Left lobe of liver (tissue), 2 donors: Measurements from ENCODE around the gene LINGO3. TPM values are rescaled to one million over a fixed set of nuclear protein-coding genes. Genes with fewer than 3 reads are reported as not detected.
"Not testable (repeated sequence)": the region's sequence is repeated elsewhere in the genome, so short reads cannot be mapped to it uniquely, and the experiment has no call there.

Experiments
- ATAC-seq: fragments of 200-7000 bp; cut with Tn5 transposase; one replicate; pipeline ENCODE4 v1.9.1; 2020; ENCODE audit warnings: mild to moderate bottlenecking, moderate library complexity
- DNase-seq: peaks from one replicate; pipeline ENCODE4 v3.0.0-alpha.2; 2020; ENCODE audit warnings: low spot score
- total RNA-seq: library from RNA; stranded (reverse); gene quantifications from one replicate; pipeline ENCODE4 v1.2.1, GENCODE V29; 2021
- donor health status: DM: no; HTN: no; CAD: no; lungs with moderate emphysema.
- donor health status: DM: no; HTN: yes; CAD: no.

The LINGO3 gene, protein sequence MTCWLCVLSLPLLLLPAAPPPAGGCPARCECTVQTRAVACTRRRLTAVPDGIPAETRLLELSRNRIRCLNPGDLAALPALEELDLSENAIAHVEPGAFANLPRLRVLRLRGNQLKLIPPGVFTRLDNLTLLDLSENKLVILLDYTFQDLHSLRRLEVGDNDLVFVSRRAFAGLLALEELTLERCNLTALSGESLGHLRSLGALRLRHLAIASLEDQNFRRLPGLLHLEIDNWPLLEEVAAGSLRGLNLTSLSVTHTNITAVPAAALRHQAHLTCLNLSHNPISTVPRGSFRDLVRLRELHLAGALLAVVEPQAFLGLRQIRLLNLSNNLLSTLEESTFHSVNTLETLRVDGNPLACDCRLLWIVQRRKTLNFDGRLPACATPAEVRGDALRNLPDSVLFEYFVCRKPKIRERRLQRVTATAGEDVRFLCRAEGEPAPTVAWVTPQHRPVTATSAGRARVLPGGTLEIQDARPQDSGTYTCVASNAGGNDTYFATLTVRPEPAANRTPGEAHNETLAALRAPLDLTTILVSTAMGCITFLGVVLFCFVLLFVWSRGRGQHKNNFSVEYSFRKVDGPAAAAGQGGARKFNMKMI
- total RNA-seq, result not detected

DNA sequence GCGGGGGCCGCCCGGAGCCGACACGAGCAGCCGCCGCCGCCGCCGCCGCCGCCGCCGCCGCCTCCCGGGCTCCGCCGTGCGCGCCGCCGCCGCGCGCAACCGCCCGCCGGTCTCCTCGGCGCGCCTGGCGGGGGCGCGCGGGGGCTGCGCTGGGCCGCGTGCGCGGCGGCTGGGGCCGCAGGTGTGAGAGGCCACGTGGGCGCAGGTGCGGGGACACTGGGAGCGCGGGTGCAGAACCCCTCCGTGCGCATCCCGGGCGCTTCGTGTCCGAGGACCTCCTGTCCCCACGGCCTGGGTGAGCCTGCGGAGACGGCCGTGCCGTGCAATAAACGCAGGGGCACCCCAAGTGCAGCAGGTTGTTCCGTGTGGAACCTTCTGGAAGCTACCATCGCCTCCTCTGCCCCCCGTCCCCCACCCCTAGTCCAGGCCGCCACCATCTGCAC lies at the start of gene LINGO3:
Gene LINGO3, minus strand, starts transcription at position 41 of the 443 bp plus-strand sequence. CDS start 16,378 bp downstream, outside the sequence.
- peak; percentile 12 for ATAC-seq
- no peak for DNase-seq

DNA sequence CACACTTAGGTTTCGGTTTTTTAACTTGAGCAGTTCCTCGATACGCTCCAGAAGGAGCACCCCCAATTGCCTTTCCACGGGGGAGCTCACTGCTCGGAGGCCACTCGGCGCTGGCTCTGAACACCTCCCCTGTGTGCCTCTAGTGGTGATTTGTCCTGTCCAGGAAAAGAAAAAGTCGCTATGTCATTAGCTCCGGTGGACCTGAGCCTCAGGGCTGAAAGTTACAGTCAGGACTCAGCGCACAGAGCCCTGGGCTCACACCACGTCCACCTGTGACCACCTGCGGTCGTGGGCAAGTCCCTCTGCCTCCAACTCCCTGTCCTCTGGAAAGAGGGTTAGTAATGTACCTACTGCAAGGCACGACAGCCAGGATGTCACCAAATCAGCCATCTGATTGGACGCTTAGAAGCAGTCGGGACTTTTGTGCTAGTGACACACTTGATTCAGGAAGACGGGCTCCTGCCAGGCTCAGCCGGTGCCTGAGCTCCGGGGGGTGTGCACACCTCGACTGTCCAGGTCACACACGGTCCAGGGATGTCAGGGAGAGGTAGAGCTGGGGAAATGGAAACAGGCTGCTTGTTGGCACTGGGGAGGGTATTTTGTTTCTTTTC lies 48.2 kb upstream of the LINGO3 start:
- ATAC-seq, result peak; percentile 14
- DNase-seq, result no peak

DNA sequence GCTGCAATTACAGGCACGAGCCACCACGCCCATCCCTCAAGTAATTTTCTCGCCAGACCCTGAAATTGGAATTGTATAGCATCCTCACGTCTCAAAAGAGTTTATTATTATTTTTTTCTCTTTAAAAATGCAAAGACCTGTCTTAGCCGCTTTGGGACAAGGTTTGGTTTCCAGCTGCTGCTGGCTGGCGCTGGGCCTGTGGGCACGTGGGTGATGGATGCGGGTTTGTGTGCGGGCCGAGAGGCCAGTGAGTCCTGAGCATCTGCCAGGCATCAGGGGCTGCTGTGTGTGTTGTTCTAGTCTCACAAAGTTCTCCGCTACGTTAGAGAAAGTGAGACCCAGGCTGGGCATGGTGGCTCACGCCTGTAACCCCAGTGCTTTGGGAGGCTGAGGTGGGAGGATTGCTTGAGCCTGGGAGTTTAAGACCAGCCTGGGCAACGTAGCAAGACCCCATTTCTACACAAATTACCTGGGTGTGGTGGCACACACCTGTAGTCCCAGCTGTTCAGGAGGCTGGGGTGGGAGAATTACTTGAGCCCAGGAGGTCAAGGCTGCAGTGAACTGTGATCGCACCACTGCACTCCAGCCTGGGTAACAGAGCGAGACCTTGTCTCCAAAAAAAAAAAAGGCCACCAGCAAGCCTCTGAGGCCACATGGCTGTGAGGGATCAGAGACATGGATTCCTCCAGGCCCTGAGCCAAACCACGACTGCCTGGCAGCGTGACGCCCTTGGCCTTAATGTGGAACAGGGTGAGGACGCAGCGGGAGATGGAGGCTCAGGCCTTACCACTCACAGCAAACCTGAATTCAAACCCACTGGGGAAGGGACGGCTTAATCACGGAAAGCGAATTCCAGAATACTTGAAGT lies 47.4 kb upstream of the LINGO3 start:
- DNase-seq (no peak), ATAC-seq (no peak)

DNA sequence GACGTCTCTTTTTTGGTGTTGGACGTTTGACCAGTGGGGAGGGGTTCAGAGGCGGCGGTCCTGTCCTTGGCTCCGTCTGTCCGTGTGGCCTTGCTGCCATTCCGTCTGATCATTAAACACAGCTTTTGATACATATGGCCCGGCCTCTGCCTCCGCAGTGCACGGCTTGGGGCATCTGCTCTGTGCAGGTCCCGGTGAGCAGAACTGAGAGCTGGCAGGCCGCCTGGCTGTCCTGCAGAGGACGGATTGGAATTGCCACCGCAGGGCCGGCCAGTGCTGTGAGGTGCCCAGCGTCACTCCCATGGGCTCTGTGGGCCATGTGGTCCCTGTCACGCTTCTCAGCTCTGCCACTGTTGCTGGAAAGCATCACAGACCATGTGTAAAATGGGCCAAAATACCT lies 46.7 kb upstream of the LINGO3 start:
- no peak for ATAC-seq

DNA sequence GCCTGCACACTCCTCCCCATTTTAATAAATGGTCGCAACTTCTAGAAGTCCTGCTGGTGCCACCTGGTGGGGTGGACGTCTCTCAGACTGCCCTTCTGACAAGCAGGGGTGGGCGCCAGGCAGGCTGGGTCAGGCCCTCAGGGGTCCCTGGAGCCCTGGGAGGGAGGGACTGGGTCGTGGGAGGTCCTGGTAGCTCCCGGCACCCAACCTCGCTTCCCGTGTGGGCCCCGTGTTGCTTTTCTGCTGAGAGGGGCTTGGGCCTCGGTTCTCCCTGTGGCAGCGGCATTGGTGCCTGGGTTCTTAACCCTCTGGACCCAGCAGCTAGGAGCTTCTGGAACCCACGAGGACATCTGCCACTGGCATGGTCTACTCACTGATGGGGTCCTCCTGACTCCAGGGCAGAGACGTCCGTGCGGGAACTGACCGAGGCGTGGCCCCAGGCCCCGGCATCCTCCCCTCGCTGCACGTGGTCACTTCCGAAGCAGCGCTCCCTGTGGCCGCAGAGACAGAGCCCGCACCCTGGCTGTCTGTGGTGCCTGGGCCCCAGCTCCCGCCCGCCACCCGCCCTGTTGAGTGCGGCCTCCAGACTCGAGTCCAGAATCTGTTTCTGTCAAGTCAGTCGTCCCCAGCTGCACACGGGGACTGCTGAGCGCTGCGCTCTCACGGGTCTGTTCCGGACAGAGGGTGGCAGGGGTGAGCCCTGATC lies 46.1 kb upstream of the LINGO3 start:
- DNase-seq, result no peak
- ATAC-seq, result no peak

More for the DNA sequence above, 46.7 kb upstream of the LINGO3 start:
- DNase-seq, result no peak

DNA sequence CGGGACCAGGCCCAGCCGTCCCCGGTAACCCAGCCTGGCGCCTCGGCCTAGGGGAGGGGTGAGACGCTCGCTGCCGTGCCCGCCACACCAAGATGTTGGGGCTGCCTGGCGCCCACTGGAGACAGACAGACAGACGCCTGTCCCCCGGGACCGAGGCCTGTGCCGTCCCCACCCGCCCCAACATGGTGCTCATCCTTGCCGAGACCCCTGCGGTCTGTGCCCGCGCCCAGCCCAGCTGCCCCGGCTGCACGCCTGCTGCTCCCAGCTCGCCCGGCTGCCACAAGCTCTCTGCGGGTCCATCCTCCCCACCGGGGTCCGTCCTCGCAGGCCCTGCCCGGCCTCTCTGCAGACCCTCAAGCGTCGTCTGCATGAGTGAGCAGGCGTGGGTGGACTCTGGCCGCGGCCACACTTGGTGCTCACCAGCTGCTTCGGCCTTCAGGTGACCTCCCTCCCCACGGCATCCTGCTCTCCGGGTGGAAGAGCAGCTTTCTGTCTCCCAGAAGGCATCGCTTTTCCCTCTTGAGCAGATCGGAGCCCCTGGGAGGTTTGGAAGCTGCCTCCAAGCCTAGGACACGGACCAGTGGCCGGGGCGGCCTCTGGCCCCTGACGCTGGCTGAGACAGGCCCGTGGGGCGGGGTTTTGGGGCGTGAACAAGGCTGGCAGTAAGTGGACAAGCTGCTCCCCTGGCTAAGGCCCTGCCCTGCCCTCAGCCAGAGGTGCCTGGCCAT lies 45.4 kb upstream of the LINGO3 start:
- ATAC-seq, result no peak

DNA sequence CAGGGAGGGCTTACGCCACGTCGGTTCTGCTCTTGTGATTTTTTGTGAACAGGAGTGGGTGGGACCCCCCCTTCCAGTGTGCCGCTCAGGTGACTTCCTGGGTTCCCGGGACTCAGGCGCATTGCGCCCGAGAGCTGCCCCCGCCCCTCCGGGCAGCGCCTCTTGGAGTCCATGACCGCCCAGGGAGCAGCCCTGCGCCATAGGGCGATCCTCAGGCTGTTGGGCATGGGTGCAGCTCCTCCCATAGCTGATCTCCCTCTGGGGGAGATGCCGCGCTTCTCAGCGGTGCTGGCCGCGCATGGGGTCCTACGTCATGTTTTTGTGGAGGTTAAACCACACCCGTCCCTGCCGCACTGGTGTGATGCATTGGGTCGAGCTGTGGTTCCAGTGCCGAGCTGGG lies 44.2 kb upstream of the LINGO3 start:
- no peak for ATAC-seq

More for the DNA sequence above, 45.4 kb upstream of the LINGO3 start:
- DNase-seq, result no peak

DNA sequence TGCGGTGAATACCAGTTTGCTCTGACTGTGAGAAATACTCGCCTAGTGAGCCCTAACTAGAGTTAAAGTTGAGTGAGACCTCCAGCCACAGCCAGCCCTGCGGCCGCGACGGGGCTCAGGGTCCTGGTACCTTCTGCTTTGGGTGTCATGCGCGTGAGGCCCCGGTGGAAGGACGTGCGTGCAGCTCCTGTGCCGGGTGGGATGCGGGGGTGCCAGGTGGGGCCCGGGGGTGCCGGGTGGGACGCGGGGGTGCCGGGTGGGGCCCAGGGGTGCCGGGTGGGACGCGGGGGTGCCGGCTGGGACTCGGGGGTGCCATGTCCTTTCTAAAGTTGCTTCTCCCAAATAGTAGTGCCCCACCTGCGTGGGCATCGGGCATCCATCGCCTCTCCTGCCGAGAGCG lies 43.6 kb upstream of the LINGO3 start:
- no peak for DNase-seq
- ATAC-seq, result no peak

More for the DNA sequence above, 44.2 kb upstream of the LINGO3 start:
- DNase-seq, result no peak

DNA sequence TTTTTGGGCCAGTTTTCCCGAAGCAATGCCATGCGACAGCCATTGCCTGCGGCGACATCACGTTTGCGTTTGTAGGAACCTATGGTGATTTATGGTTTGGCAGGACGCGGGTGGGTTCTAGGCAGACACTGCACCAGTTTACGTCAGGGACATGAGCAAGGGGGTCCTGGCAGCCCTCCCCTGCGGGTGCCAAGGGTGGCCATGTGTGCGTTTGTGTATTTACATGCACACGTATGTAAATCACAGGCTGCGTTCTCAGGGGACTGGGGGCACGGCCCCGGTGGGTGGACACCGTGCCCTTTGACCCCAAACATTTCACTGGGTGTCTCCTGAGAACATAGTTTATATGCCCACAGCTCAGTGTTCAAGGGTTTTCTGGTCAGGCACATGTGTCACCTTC lies 42.7 kb upstream of the LINGO3 start:
- no peak for ATAC-seq
- DNase-seq, result no peak

DNA sequence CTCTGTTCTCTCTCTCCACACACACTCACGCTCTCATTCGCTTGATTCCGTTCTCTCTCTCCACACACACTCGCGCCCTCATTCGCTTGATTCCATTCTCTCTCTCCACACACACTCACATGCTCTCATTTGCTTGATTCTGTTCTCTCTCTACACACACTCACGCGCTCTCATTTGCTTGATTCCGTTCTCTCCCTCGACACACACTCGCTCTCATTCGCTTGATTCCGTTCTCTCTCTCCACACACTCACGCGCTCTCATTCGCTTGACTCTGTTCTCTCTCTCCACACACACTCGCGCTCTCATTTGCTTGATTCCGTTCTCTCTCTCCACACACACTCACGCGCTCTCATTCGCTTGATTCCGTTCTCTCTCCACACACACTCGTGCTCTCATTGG lies 41.9 kb upstream of the LINGO3 start:
- ATAC-seq, DNase-seq: not testable (repeated sequence)

DNA sequence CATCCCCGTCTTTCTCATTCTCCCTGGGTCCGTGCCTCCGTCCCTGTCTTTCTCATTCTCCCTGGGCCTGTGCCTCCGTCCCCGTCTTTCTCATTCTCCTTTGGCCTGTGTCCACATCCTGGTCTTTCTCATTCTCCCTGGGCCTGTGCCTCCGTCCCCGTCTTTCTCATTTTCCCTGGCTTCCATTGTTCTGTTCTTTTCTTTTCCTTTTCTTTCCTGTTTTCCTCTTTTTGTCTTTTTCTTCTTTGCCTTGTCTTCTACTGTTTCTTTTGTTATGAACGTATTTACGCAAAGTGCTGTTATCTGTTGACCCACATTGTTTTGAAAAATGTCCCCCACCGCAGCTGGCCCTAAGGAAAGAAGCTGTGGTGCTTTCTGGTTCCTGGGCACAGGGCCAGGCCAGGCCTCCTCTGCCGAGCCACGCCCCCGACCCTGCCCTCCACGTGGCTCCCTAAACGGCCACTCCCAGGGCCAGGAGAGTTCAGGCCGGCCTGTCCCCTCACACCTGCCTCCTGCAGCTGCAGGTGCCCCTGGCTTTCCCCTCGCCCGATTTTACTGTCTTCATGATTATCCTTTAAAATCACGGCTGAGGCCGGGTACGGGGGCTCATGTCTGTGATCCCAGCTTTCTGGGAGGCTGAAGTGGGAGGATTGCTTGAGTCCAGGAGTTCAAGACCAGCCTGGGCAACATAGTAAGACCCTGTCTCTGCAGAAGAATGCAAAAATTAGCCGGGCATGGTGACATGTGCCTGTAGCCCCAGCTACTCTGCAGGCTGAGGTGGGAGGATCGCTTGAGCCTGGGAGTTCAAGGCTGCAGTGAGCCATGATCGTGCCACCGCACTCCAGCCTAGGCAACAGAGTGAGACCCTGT lies 38.1 kb upstream of the LINGO3 start:
- ATAC-seq (peak; percentile 70), DNase-seq (peak; percentile 47)

DNA sequence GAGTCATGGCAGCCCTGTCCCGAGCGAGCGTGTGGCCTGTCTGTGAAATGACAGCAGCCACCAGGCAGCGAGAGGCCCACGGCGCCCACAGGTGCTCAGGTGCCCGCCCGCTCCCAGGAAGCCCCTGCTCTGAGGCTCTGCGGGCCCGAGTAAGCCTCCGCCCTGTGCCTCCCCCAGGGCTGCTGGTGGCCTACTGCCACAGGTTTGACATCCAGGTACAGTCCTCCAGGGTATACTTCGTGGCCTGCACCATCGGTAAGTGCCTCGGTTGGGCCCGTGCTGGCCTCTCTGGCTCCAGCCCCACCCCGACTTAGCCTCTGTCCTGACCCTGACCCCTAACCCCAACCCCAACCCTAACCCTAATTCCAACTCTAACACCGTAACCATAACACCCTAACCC lies 37.1 kb upstream of the LINGO3 start:
- ATAC-seq, result no peak
- no peak for DNase-seq

DNA sequence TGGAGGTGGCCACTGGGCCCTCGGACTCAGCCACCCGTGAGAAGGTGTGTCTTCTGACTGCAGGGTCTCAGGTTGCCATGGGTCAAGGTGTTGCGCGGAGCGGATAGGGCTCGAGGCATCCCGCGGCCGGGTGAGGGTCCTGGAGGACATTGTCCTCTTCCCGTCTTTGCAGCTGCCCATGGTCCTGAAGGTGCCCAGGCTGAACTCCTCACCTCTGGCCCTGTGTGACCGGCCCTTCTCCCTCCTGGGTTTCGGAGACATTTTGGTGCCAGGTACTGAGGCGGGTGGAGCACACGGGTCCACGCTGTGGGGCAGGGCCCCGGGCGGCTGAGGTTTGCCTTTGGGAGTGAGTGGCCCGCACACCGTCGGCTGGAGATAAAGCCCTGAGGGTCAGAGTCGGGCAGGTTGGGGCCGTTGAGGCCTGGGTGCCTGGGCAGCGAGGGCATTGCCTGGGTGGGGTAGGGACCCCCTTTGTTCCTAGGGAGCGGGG lies 36.5 kb upstream of the LINGO3 start:
- DNase-seq (no peak), ATAC-seq (no peak)

DNA sequence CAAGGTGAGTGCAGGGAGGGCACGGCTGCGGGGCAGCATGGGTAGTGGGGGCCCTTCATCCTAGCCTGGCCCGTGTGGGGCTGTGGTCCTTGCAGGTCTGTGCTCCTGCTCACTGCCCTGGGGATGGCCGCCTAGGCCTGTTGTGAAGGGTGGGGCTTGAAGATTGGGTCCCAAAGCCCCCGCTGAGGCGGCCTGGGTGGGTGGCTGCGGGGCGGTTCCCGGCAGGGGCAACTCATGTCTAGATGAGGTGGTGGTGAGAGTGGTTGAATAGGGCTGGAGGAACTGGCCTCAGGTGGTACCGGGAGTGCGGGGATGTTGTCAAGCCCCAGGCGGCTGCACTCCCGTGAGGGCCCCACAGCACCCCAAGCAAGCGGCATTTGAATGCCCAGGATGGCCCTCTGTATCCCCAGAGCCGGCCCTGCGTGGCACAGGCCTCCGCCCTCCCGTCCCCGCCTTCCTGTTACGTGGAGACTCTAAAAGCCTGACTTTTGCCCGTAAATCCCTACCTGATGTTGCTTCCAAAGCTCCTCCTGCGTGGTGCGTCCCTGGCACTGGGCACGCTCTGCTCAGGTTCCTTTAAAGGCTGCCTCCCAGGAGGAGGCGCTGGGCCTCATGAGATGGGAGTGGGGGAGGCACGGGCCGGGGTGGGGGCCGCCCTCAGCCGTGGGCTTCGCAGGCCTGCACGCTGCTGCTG lies 35.5 kb upstream of the LINGO3 start:
- no peak for DNase-seq
- no peak for ATAC-seq

DNA sequence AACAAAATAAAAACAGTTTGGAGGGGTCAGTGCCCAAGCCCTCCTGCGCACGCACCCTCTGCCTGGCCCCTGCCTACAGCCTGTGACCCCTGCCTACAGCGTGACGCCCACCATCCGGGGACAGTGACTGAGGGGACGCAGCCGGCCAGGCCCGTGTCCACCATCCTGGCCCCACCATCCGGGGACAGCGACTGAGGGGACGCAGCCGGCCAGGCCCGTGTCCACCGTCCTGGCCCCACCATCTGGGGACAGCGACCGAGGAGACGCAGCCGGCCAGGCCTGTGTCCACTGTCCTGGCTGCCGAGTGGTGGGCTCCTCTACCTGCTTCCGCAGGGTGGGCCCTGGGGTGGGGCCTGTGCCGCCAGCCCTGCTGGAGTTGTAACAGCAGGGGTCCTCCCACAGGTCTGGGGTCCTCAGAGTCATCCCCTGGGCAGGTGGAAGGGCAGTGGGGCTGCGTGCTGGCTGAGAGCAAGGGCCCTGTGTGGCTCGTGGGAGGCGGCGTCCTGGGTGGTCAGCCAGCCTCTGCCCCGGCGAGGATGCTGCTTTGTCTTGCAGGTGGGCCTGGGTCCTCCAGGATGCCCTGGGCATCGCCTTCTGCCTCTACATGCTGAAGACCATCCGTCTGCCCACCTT lies 34.8 kb upstream of the LINGO3 start:
- DNase-seq (no peak), ATAC-seq (no peak)

DNA sequence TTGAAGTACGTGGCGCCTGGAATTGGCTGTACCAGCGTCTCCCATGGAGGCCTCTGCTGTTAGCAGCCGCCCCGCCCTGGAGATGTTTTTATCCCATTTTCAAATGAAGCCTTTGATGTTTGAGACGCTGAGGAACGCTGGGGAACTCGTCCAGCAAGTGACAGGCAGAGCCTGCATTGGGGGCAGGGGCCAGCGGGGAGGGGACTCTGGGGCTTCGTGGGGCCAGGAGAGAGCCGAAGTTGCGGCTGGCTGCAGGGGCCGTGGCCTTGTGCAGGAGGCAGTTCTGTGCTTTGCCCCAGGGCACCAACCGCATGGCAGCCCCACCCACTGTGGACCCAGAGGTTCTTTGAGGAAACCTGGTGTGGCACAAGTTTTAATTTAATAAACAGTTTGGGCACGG lies 34.0 kb upstream of the LINGO3 start:
- ATAC-seq (no peak), DNase-seq (no peak)

DNA sequence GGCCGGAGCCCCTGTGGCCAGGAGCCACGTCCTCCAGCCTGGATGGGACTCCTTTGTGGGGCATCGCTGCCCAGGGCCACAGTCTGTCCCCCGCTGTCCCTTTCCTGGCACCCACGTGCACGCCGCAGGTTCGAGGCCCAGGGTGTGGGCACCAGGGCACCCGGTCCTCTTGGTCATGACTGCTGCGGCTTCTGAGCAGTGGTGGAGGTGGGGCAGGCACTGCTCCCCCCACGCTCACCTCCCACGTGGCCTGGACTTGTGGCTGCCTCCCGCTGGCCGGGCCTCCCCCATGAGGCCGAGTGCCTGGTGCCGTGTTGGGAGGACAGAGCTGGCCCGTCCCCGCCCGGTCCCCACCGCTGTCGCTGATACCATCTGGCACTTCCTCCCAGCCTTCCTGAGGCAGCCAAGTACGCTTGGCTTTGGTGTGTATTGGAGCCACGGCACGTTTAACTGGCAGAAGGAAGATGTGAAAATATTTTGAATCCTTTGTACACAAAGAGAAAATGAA lies 33.3 kb upstream of the LINGO3 start:
- no peak for DNase-seq
- ATAC-seq, result no peak
